Epidermal melanocyte (primary cell): ENCODE measurements around the gene ADAMTS18.
"Not testable (repeated sequence)": the region's sequence is repeated elsewhere in the genome, so short reads cannot be mapped to it uniquely, and the experiment has no call there.

ENCODE experiments used
- DNase-seq: peaks from one replicate; pipeline ENCODE4 v3.0.0; 2011; ENCODE audit warnings: low spot score; ENCODE audit not compliant: insufficient read length

The ADAMTS18 gene

DNA sequence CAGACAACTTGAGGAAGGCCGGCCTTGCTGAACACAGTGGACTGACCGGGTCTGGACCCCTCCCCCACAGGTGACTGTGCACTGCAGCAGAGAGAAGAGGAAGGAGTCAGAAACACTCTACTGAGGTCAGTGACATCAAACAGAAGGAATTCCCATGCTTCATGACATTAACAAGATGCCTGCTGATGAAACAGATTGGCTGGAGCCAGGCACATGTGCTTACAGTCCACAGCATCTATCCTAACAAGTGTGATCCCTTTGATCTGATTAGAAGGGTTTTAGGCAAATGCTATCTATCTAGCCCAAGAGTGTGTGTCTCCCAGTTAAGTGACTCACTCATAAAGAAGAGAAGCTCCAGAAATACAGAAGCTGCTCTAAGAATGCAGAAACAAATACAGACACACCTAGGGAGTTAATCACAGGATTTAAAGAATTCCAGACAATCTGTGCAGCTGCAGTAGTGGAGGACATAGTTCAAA lies 145.5 kb downstream of the ADAMTS18 start:
- no peak for DNase-seq

DNA sequence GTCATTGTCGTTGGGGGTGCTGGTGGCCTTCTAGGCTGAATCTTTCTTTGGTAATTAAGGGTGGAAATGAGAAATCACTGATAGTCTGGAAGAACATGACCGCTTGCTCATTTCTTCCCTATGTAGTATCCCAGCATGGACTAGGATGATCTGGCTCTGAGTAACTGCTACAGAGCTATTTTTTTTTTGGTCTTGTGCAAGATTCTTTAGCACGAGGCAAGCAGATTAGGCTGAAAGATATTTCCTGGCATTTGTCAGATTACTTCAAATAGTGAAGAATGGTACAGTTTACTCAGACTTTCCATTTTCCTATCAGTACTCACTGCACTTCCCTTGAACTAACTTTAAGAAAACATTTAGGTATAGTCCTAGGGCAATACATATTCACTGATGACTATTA lies 146.6 kb downstream of the ADAMTS18 start:
- no peak for DNase-seq

DNA sequence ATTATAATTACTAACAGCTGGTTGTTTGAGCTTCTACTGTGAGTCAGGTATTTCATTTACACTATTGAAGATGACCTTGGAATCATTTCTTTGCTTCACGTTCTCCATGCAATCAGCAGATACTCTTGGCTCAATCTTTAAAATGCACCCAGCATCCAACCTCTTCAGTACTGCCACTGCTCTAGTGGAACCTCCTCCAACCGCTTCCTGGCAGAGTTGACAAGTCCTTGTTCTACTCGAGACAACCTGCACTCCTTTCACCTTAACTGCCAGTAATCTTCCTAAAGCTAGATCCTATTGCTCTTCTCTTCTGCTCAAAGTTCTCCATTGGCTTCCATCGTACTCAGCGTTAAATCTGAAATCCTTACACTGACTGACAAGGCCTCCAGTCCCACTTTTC lies 149.2 kb downstream of the ADAMTS18 start:
- no peak for DNase-seq

DNA sequence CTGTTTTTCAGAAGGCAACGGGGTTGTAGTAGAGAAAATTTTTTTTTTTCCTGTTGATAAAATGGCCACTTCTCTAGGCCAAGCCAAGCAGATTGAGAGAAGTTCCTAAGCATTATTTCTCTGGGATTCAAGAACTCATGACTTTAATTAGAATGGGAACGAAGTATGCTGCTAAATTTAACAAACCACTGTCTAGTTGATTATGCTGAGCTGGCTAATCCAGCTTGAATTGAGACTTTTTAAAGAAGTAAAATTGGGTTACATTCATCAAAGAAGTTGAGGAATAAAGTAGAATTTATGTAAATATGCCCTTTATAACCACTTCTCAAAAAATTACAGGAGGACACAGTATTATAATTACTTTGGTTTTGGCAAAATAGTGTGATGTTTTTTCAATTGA lies 152.5 kb downstream of the ADAMTS18 start:
- no peak for DNase-seq

DNA sequence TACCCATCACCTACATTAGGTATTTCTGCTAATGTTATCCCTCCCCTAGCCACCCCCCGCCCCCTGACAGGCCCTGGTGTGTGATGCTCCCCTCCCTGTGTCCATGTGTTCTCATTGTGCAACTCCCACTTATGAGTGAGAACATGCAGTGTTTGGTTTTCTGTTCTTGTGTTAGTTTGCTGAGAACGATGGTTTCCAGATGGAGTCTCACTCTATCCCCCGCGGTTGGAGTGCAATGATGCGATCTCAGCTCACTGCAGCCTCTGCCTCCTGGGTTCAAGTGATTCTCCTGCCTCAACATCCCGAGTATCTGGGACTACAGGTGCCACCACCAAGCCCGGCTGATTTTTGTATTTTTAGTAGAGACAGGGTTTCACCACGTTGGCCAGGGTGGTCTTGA lies 155.5 kb downstream of the ADAMTS18 start:
- DNase-seq = not testable (repeated sequence)

DNA sequence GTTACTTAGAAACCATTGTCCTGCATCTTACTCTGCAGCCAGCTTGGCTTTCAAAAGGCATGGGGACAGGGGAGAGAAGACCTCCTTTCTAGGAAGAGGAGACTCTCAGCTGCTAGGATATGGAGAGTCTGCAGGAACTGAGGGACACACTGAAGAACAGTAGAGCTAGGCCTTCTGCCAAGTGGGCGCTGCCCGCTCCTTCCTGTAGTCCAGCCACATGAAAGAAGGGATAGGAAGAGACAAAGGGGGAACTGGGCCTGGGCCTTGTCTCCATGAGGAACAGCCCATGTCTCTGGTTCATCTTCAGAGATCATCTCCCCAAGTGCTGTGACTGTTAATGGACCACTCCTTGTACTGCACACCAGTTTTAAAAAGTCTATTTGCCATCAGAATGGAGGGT lies 157.3 kb downstream of the ADAMTS18 start:
- no peak for DNase-seq

DNA sequence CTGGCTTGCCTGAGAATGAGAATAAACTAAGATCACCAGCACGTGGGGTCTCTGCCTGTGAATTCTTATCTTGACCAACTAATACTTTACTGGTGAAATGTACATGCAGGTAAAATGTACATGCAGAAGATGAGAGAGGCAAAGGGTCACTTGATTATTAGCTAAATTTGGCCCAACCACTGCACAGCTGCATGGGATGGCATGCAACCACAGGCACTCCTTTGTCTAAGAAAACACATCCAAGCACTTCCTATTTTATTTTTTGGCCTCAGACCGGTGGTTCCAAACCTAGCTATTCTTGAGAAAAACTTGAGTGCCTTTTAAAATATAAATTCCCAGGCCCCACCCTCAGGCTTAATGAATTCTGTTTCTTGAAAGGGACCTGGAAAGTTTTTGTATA lies 157.7 kb downstream of the ADAMTS18 start:
- DNase-seq = no peak

DNA sequence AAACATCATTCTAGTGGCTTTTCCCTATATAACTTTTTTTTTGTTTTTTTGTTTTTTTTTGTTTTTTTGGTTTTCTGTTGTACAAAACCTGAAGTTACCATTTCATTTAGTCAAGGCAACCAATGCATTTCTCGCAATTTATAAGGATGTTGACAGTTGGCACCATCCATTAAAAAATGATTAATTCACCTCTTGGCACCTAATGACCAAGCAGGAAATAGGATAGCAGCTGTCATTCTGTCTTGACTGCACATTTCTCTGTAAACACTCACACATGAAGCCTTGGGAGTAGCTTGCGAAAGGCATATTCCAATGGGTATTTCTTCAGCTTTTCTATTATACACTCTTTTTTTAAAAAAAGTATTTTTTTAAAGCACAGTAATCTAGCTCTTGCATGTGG lies 158.2 kb downstream of the ADAMTS18 start:
- DNase-seq = no peak

DNA sequence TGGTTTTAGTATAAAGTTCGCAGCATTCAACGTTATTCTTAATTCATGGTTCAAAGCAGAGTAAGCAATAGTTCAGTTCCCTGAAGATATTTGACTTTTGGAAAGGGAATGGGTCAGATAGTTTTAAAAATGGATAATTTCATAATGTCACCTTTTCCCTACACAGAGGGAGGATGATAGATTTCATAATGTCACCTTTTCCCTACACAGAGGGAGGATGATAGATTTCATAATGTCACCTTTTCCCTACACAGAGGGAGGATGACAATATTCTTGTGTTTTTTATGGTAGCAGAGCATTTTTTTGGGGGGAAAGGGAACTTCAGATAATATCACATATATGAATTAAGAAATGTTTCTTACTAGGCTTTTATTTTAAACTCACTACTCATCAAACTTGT lies 159.5 kb downstream of the ADAMTS18 start:
- not testable (repeated sequence) for DNase-seq

DNA sequence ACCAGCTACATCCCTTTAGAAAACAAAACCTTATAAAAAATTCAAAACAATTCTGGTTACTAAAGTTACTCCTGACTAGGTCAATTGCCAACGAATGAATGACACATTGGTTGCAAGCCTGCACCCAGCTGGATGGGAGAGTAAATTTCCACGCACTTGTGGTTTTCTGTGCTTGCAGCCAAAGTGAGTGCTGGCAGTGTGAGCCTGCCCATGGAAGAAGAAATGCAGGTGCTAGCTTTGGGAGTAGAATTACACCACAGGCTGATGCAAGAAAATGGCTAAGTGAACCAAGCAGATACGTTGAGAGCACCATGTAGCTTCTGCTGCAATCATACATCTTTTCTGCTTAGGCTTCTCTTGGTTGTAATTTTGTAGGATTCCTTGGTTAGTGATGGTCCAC lies 161.0 kb downstream of the ADAMTS18 start:
- DNase-seq = no peak

DNA sequence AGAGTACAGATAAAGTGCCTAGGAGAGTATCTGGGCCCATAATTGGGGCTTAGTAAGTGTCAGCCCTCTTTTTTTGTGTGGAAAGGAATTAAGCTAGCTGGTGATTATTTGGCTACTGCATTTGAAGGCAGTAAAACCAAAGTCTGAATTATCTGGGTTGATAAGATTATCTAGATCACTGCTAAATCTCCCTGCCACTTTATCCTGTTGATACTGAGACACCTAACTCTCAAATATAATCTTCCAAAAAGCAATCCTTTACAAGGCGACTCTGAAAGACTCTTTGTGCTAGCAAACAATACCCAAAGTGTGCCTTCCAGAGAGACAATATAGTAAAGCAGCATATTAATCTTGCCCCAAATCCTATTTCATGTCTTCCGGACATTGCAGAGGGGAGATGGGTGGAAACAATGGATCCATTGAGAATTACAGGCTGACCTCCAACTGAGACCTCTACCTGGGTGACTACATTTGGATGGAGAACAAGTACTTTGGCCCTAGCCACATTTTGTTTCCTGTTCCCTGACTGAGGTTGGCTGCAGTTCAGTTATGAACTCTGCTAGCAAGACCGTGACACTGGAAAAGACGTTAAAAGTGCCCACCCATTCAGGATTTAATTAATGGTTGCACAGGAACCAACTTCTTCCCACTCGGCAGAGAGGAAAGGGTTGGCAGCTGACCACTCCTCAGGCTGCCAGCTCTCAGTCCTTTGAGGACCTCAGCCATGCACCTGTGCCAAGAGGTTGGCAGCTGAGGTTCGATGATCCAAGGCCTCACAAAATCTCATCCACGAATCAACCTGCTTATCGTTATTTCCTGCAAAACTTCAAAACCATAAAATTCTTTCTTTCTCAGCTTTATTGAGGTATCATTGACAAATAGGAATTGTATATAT lies 163.1 kb downstream of the ADAMTS18 start:
- DNase-seq = no peak

DNA sequence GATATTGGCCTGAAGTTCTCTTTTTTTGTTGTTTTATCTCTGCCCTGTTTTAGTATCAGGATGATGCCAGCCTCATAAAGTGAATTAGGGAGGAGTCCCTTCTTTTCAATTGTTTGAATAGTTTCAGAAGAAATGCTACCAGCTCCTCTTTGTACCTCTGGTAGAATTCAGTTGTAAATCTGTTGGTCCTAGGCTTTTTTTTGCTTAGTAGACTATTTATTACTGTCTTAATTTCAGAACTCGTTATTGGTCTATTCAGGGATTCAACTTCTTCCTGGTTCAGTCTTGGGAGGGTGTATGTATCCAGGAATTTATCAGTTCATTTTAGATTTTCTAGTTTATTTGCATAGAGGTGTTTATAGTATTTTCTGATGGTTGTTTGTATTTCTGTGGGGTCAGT lies 168.6 kb downstream of the ADAMTS18 start:
- not testable (repeated sequence) for DNase-seq

DNA sequence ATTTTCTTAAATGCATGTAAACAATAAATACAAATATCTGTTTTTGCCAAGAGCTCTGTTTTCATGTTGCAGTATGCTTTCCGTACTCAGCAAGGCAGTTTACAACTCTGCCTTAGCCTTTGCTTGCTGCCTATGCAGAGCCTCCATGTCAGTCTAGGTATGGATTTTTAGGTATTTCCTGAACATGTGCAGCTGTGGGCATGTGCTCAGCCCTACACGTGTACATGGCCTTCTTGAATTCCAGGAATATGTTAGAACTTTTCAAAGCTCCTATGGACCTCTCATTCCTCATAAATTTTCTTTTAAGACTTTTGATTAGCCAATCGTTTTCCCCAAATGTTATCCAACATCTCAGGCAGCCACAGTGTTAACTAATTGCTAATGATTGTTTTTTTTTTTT lies 171.9 kb downstream of the ADAMTS18 start:
- DNase-seq = no peak

DNA sequence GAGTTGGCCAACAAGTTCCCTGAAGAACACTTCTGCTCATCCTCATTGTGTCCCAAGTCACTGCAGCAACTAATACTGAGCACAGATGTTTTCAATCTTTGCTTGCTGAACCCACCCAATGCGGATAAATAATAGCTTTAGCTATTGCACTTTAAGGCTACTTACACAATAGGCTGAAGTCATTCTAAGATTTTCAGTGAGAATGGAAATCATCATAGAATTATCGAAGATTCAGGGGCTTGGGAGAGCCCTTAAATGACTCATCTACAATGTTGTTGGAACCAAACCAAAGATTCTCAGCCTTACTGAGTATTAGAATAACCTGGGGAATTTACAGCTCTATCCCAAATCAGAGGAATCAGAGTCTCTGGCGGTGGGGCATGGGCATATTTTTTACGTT lies 184.4 kb downstream of the ADAMTS18 start:
- DNase-seq = no peak

DNA sequence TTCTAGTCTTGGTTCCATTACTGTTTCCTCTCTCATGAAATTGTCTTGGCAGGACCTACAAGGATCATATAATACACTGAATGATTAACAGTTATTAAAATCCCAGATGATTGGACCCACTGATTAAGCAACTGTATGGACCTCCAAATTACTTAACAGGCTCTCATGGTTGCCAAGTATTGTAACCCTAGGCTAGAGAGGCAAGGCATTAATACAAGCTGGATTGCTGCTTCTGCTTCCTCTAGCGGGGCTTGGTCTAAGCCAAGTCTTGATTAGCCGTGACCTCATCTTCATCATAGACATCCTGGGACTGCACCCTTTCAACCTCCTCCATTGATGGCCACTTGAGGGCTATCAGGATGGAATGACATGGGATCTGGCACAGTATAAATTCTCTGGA lies 188.7 kb downstream of the ADAMTS18 start:
- no peak for DNase-seq

DNA sequence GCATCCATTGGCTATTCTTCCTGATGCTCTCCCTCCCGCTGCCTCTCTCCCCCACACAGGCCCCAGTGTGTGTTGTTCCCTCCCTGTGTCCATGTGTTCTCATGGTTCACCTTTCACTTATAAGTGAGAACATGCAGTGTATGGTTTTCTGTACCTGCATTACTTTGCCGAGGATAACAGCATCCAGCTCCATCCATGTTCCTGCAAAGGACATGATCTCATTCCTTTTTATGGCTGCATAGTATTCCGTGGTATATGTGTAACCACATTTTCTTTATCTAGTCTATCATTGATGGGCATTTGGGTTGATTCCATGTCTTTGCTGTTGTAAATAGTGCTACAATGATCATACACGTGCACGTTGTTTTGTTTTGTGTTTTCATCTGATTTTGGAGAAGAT lies 192.4 kb downstream of the ADAMTS18 start:
- DNase-seq = not testable (repeated sequence)

DNA sequence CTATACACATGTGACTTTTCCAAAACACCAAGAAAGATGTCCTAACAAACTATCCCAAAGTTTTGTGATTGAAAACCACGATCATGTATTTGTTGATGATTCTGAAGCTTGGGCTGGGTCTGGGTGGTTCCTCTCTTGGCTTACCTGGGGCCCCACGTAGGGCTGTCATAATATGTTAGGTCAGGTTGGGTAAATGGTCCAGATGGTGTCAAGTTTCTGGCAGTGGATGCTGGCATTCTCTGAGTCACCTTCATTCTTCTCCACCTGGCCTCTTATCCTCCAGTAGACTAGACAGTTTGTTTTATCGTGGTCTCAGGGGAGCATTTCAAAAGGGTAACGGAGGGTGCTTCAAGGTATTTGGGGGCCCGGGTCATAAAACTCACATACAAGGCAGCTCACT lies 196.2 kb downstream of the ADAMTS18 start:
- no peak for DNase-seq

DNA sequence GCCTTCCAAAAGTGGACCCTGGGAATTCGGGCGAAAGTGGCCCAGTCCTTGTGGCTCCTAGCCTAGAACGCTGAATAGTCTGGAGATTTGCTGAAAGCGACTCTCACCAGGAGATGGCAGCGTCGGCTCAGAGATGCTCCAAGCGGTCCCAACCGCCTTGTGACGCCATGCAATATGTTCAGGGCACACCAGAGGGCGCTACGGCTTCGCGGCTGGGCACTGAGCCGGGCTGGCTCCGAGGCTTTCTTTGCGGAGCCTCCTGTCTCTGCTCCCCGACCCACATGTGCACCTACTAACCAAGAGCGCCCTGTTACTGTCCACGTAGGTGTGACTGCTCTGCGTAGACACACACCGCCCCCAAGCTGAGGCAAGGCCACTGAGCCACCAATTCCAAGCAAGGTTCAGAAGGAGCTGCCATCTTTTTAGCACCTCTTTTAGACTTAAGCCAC lies 198.7 kb downstream of the ADAMTS18 start:
- peak; percentile 58 for DNase-seq

DNA sequence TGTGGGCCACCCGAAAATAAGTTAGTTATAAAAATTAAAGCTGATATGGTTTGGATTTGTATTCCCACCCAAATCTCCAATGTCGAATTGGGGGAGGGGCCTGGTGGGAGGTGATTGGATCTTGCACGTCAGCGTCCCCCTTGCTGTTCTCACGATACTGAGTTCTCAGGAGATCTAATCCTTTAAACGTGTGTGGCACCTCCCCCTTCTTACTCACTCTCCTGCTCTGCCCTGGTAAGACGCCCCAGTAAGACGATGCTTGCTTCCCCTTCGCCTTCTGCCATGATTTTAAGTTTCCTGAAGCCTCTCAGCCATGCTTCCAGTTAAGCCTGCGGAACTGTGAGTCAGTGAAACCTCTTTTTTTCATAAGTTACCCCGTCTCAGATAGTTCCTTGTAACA lies 200.2 kb downstream of the ADAMTS18 start:
- no peak for DNase-seq

DNA sequence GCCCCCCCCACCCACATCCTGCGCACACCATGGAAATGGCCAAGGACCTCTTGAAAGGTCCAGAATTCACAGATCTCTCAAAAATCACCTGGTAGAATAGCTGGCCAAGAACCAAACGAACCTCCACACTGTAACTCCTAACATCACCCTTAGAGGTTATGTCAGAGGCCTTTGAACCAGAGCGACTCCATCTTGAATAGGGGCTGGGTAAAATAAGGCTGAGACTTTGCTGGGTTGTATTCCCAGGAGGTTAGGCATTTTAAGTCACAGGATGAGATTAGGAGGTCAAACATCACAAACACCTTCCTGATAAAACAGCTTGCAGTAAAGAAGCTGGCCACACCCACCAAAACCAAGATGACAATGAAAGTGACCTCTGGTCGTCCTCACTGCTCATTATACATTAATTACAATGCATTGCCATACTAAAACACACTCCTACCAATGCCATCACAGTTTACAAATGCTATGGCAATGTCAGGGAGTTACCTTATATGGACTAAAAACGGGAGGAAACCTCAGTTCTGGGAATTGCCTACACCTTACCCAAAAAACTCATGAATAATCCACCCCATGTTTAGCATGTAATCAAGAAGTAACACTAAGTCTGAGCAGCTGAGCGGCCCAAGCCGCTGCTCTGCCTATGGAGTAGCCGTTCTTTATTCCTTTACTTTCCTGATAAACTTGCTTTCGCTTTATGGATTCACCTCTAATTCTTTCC lies 200.9 kb downstream of the ADAMTS18 start:
- no peak for DNase-seq
